ENCODE measurements around the gene NFU1. TPM values are rescaled to one million over a fixed set of nuclear protein-coding genes. Genes with fewer than 3 reads are reported as not detected.

The NFU1 gene
- total and polyA plus RNA-seq, 2 of the 8 experiments (the other 6 are each of a cell fraction or from before 2014, with no cell fraction given), result 18.4 to 45.5 TPM

DNA sequence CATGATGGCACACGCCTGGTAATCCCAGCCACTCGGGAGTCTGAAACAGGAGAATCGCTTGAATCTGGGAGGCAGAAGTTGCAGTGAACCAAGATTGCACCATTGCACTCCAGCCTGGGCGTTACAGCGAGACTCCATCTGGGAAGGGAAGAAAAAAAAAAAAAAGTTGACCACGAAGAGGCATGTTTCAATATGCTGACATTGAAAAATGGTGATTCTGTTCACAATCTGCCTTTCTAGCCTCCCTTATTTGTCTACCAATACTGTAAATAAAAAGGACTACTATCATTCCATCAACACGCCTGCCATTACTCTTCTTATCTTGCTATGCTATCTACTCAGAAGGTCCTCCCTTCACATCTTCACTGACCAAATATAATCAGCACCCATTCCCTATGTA is 68.6 kb downstream of the NFU1 start:
- H3K4me2 ChIP-seq (ENCODE audit: insufficient read depth in 1 of 2, low read depth in 2 of 2, low read length in 2 of 2), result no peak overlapping the region
- H3K23me2 ChIP-seq (ENCODE audit: low read depth, low read length), result 0 out of 2 replicates have a peak, but pooled peaks cover 1% of the 10 kb centered on the region
- no peak overlapping the region for H2BK12ac ChIP-seq (ENCODE audit: low read depth, low read length)
- no peaks in the 10 kb centered on the region for H3K9me3 ChIP-seq (ENCODE audit: insufficient read depth in 2 of 2, low read depth in 1 of 2, low read length in 1 of 2)
- WGBS, 2 experiments (ENCODE audit: extremely low coverage in 1 of 2, insufficient coverage in 1 of 2, insufficient read length in 1 of 2, insufficient replicate concordance in 2 of 2, low coverage in 1 of 2, low lambda C conversion rate in 2 of 2, missing lambda C conversion rate in 1 of 2), result 94% methylated on average over 5 of the region's 7 CpGs; no CpG with 5 or more reads in 1 of the 2 experiments
- H4K8ac ChIP-seq (ENCODE audit: extremely low read depth, insufficient read depth, low read length), result no peak overlapping the region
- no peaks in the 10 kb centered on the region for H3K79me2 ChIP-seq (ENCODE audit: control insufficient read depth in 1 of 2, insufficient read depth in 2 of 2, low read length in 2 of 2)
- H3K9ac ChIP-seq (replicated peaks in 1 of 4; ENCODE audit: extremely low read depth in 1 of 4, low read depth in 3 of 4, low read length in 3 of 4), result no peak overlapping the region
- no peak overlapping the region for H4K91ac ChIP-seq (replicated peaks; ENCODE audit: insufficient read length, low read length)
- no peak overlapping the region for H2BK5ac ChIP-seq (ENCODE audit: low read depth, low read length)
- no peak overlapping the region for H2AK5ac ChIP-seq (ENCODE audit: low read depth, low read length)
- peaks cover 10 to 62% (median 38%) of the 10 kb centered on the region in 4 experiments for H3K36me3 ChIP-seq (ENCODE audit: control insufficient read depth in 2 of 4, insufficient read depth in 4 of 4, low read length in 3 of 4)
- no peak overlapping the region for H3K56ac ChIP-seq (replicated peaks; ENCODE audit: insufficient read length, low read depth, low read length)
- no peaks in the 10 kb centered on the region for H4K20me1 ChIP-seq (replicated peaks in 1 of 2; ENCODE audit: control insufficient read depth in 1 of 2, insufficient read depth in 2 of 2, low read length in 2 of 2)
- no peak overlapping the region for H2BK20ac ChIP-seq (ENCODE audit: low read length)
- H2BK15ac ChIP-seq (ENCODE audit: low read length), result no peak overlapping the region
- no peaks in the 10 kb centered on the region for H3K4me1 ChIP-seq (replicated peaks in 1 of 4; ENCODE audit: control insufficient read depth in 3 of 4, insufficient read depth in 4 of 4, low read length in 3 of 4)
- POLR2A ChIA-PET (ENCODE audit: partially characterized antibody), result interaction anchor here (0.7 kb wide), 1 partner anchor 8 kb away, joined by 3 read pairs; no protein-coding TSS in a partner anchor
- no peak overlapping the region for H3K23ac ChIP-seq (ENCODE audit: insufficient read length)
- no peaks in the 10 kb centered on the region for H3K79me1 ChIP-seq (ENCODE audit: low read depth, low read length)
- H3K4ac ChIP-seq (replicated peaks; ENCODE audit: insufficient read length, low read depth, low read length), result no peak overlapping the region
- FAIRE-seq (no peak), DNase-seq (ENCODE audit: low read depth in 1 of 2, low spot score in 2 of 2) (no peak)
- H3K27me3 ChIP-seq (replicated peaks in 1 of 4; ENCODE audit: control insufficient read depth in 3 of 4, extremely low read depth in 1 of 4, insufficient read depth in 3 of 4, low read length in 3 of 4), result no peaks in the 10 kb centered on the region
- no peak overlapping the region for H4K5ac ChIP-seq (ENCODE audit: insufficient read length, low read depth, low read length)
- H2BK120ac ChIP-seq (replicated peaks; ENCODE audit: low read depth, low read length), result no peak overlapping the region
- H3K18ac ChIP-seq (ENCODE audit: extremely low read depth, low read length), result no peak overlapping the region
- CTCF ChIA-PET (ENCODE audit: partially characterized antibody), result no interaction called here
- H2AFZ ChIP-seq (ENCODE audit: low read length), result no peak overlapping the region
- H3K14ac ChIP-seq (ENCODE audit: insufficient read length), result no peak overlapping the region
- no peak overlapping the region for H3K27ac ChIP-seq (ENCODE audit: low read depth, low read length)
- no peak overlapping the region for H3K4me3 ChIP-seq (ENCODE audit: extremely low read depth in 1 of 4, insufficient read depth in 2 of 4, low read depth in 3 of 4, low read length in 4 of 4)
- TF ChIP-seq FOSL1 (IDR thresholded peaks at IDR 0.05; ENCODE audit: insufficient read depth, low read depth, low read length) (no peak), TAF1 (IDR thresholded peaks at IDR 0.05; ENCODE audit: low read depth, low read length) (no peak), GABPA (IDR thresholded peaks at IDR 0.05; ENCODE audit: borderline replicate concordance, insufficient read depth, low read length) (no peak), CHD2 (IDR thresholded peaks at IDR 0.05; ENCODE audit: low read length) (no peak), CBX8 (IDR thresholded peaks at IDR 0.05; ENCODE audit: borderline replicate concordance, low read depth, low read length) (no peak), TCF12 (IDR thresholded peaks at IDR 0.05; ENCODE audit: low read depth, low read length) (no peak), SIN3A (conservative IDR thresholded peaks at IDR 0.05 in 1 of 2, IDR thresholded peaks at IDR 0.05 in 1 of 2; ENCODE audit: low read depth in 1 of 2, low read length in 2 of 2) (no peak), YY1 (IDR thresholded peaks at IDR 0.05; ENCODE audit: low read depth, low read length) (no peak), KDM1A (IDR thresholded peaks at IDR 0.05; ENCODE audit: borderline replicate concordance, low read length) (no peak), POLR2AphosphoS5 (IDR thresholded peaks at IDR 0.05; ENCODE audit: low read depth, low read length) (no peak), ZNF274 (IDR thresholded peaks at IDR 0.05; ENCODE audit: borderline replicate concordance, extremely low read depth, low read length) (no peak), CHD1 (IDR thresholded peaks at IDR 0.05; ENCODE audit: low read depth, low read length) (no peak), TAF7 (optimal IDR thresholded peaks at IDR 0.05; ENCODE audit: borderline replicate concordance, low read depth, low read length) (no peak), CBX5 (IDR thresholded peaks at IDR 0.05; ENCODE audit: low read depth, low read length) (no peak)
- TF ChIP-seq, protein P1, sequence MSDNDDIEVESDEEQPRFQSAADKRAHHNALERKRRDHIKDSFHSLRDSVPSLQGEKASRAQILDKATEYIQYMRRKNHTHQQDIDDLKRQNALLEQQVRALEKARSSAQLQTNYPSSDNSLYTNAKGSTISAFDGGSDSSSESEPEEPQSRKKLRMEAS (IDR thresholded peaks at IDR 0.05), result no peak
